OCI-LY7 (cell line): ENCODE measurements around the gene LRRC4. TPM values are rescaled to one million over a fixed set of nuclear protein-coding genes. Genes with fewer than 3 reads are reported as not detected.

Experiments used
- BruUV-seq: library from RNA; stranded (reverse); fragments of 400-500 nt; replicated peaks from 2 replicates; lab custom pipeline; 2021; lab: Mats Ljungman, UMichigan
- CTCF ChIA-PET: fragments of 300-600 bp; sonication (Branson Sonifier 250); formaldehyde crosslinking; loops from one replicate; lab custom pipeline; 2022; ENCODE audit warnings: antibody characterized with exemption; ENCODE audit not compliant: unreplicated experiment; lab: Charles Lee
- POLR2A ChIA-PET: fragments of 300-600 bp; sonication (Branson Sonifier 250); formaldehyde crosslinking; loops from one replicate; lab custom pipeline; 2022; ENCODE audit warnings: antibody characterized with exemption; lab: Charles Lee
- DNase-seq: peaks from one replicate; pipeline ENCODE4 v3.0.0-alpha.2; 2015; ENCODE audit warnings: low spot score
- H2AFZ ChIP-seq: fragments of 200-600 bp; sonication (generic), shearing (Covaris generic); 2 replicates; pipeline ENCODE4 v1.6.1; 2014; ENCODE audit warnings: mild to moderate bottlenecking, antibody characterized with exemption, low read length, moderate library complexity
- H3K27ac ChIP-seq: fragments of 200-600 bp; sonication (generic); 2 replicates; pipeline ENCODE4 v1.5.1; 2014; ENCODE audit warnings: mixed run types, low read depth, mild to moderate bottlenecking, moderate library complexity, low read length, inconsistent platforms; ENCODE audit not compliant: poor library complexity, severe bottlenecking
- H3K36me3 ChIP-seq: fragments of 200-600 bp; sonication (generic); 2 replicates; pipeline ENCODE4 v1.6.1; 2014; ENCODE audit warnings: mild to moderate bottlenecking, antibody characterized with exemption, low read length, moderate library complexity, mixed read lengths; ENCODE audit not compliant: insufficient read depth
- H3K4me1 ChIP-seq: fragments of 200-600 bp; sonication (generic); 2 replicates; pipeline ENCODE4 v1.5.1; 2014; ENCODE audit warnings: mild to moderate bottlenecking, low read length; ENCODE audit not compliant: insufficient read depth, poor library complexity, severe bottlenecking
- H3K4me2 ChIP-seq: fragments of 200-600 bp; sonication (generic); 2 replicates; pipeline ENCODE4 v1.6.1; 2014; ENCODE audit warnings: mild to moderate bottlenecking, low read length
- H3K4me3 ChIP-seq: fragments of 200-600 bp; sonication (generic); 2 replicates; pipeline ENCODE4 v1.5.1; 2014; ENCODE audit warnings: mild to moderate bottlenecking, low read depth, low read length; ENCODE audit not compliant: poor library complexity, severe bottlenecking
- H3K79me2 ChIP-seq: fragments of 200-600 bp; sonication (generic); 2 replicates; pipeline ENCODE4 v1.6.1; 2016; ENCODE audit warnings: low read depth, mild to moderate bottlenecking, low read length, moderate library complexity, mixed read lengths; ENCODE audit not compliant: insufficient read depth
- H3K9me2 ChIP-seq: fragments of 200-600 bp; sonication (generic); 2 replicates; pipeline ENCODE4 v1.6.1; 2016; ENCODE audit warnings: mild to moderate bottlenecking, low read length, mixed read lengths; ENCODE audit not compliant: insufficient read depth
- H3K9me3 ChIP-seq: fragments of 200-600 bp; sonication (generic); 2 replicates; pipeline ENCODE4 v1.6.1; 2014; ENCODE audit warnings: mild to moderate bottlenecking, mixed run types, low read length, mixed read lengths
- H4K20me1 ChIP-seq: fragments of 200-600 bp; sonication (generic); 2 replicates; pipeline ENCODE4 v1.6.1; 2014; ENCODE audit warnings: mild to moderate bottlenecking, antibody characterized with exemption, low read length, moderate library complexity, mixed read lengths; ENCODE audit not compliant: insufficient read depth
- EZH2phosphoT487 ChIP-seq: fragments of 200-600 bp; sonication (generic); IDR thresholded peaks from 2 replicates; pipeline ENCODE4 v1.6.1; 2018; ENCODE audit warnings: low read depth, borderline replicate concordance, mild to moderate bottlenecking, mixed run types, antibody characterized with exemption, low read length, moderate library complexity, mixed read lengths
- intact Hi-C: fragments of 100-400 bp; cut with micrococcal nuclease; formaldehyde crosslinking; loops from one replicate; pipeline ENCODE4 v1.10.0; 2022; ENCODE audit not compliant: unreplicated experiment
- total RNA-seq, 2 experiments: library from RNA; depleted of rRNA in 1 of 2; stranded (reverse); fragments of >200 nt in 1 of 2; shearing (Covaris generic) in 1 of 2; gene quantifications; 2 replicates each; pipeline ENCODE4 v1.2.3, GENCODE V29; 2014 to 2022
- TF ChIP-seq, protein P1 (sequence below): fragments of 200-600 bp; sonication (generic); conservative IDR thresholded peaks from 2 replicates; pipeline ENCODE4 v1.5.1; 2014; ENCODE audit warnings: mild to moderate bottlenecking, antibody characterized with exemption, low read length, moderate library complexity, mixed read lengths

LRRC4 gene
- total RNA-seq, 2 experiments from 2014 or later, result not detected

DNA sequence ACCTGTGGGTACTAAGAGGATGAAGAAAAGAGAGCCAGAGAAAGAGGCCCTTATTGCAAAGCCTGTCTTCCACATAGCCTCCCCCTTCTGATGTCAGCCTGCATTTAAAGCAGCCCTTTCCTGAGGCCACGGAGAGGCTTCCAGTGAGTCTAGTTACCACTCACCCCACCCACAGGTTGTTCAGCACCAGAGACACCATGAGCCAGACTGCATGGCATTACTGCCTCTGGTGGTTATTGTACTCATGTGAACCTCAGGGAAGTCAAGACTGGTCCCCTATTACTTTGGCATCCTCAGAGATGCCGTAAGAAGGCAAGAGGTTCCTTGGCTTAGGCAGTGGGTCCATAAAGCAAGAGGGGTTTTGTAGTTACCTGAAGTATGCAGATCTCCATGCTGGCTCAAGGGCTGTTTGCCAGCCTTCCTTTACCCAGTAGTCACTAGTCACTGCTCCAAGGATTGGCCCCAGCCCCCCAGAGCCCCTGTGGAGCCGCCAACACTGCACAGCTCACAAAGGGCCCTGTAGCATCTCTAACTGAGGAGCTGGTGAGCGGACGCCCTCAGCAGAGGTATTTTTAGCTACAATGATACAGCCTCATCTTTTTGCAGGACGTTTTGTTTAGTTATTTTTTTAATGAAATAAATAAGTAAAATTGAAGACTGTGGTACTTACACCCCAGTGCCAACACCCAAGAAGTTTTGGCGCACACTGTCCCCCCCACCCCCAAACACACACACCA lies 20.7 kb downstream of the LRRC4 start:
- Histone ChIP-seq H3K4me2 (no peak overlapping the region), H4K20me1 (no peaks in the 10 kb centered on the region), H3K4me3 (no peak overlapping the region), H2AFZ (no peak overlapping the region), H3K4me1 (peaks cover 3% of the 10 kb centered on the region), H3K9me3 (no peaks in the 10 kb centered on the region), H3K9me2 (no peaks in the 10 kb centered on the region), H3K27ac (no peak overlapping the region), H3K79me2 (no peaks in the 10 kb centered on the region), H3K36me3 (peaks cover 7% of the 10 kb centered on the region; the same call in 1 of the 2 replicates)
- TF ChIP-seq, protein P1, sequence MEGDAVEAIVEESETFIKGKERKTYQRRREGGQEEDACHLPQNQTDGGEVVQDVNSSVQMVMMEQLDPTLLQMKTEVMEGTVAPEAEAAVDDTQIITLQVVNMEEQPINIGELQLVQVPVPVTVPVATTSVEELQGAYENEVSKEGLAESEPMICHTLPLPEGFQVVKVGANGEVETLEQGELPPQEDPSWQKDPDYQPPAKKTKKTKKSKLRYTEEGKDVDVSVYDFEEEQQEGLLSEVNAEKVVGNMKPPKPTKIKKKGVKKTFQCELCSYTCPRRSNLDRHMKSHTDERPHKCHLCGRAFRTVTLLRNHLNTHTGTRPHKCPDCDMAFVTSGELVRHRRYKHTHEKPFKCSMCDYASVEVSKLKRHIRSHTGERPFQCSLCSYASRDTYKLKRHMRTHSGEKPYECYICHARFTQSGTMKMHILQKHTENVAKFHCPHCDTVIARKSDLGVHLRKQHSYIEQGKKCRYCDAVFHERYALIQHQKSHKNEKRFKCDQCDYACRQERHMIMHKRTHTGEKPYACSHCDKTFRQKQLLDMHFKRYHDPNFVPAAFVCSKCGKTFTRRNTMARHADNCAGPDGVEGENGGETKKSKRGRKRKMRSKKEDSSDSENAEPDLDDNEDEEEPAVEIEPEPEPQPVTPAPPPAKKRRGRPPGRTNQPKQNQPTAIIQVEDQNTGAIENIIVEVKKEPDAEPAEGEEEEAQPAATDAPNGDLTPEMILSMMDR, result peak; percentile 45
- no peak for TF ChIP-seq EZH2phosphoT487
- no TSS peak for BruUV-seq
- POLR2A ChIA-PET, result interaction anchor here (0.6 to 1.0 kb wide), 3 partner anchors 17 to 38 kb away, joined by 3 to 4 read pairs (median 3); no protein-coding TSS in a partner anchor
- CTCF ChIA-PET, result no interaction called here
- DNase-seq, result peak; percentile 13
- intact Hi-C loops, result no loop called here

DNA sequence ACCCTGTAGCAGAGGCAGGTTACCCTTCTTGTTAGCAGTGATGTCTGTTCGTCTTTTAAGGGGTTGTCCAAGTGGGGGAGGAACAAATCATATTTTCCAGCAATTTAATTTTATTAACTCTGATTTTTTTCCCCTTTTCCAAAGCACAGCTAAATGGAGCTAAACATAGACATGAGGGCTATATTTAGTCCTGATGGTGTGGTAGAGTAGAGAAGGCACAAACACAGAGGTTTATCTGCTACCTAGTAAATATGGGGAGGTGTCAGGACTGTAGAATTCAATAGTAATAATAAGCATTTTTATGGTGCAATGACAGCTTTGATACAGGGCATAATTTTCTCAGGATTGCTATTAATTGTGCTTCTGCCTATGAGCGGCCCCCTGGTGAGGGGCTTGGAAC lies 22.5 kb downstream of the LRRC4 start:
- Histone ChIP-seq H3K27ac (no peak overlapping the region), H3K4me1 (peaks cover 21% of the 10 kb centered on the region), H3K9me3 (no peaks in the 10 kb centered on the region), H2AFZ (no peak overlapping the region), H4K20me1 (peaks cover 11% of the 10 kb centered on the region; the same call in 1 of the 2 replicates), H3K9me2 (no peaks in the 10 kb centered on the region), H3K79me2 (no peaks in the 10 kb centered on the region), H3K4me3 (no peak overlapping the region), H3K4me2 (no peak overlapping the region), H3K36me3 (peaks cover 7% of the 10 kb centered on the region; the same call in 1 of the 2 replicates)
- intact Hi-C loops, result loop anchor here (10.0 kb wide), 1 partner anchor 304 kb away; no protein-coding TSS in a partner anchor
- DNase-seq, result no peak
- POLR2A ChIA-PET, result interaction anchor here (0.6 to 0.7 kb wide), 4 partner anchors 21 to 355 kb away, joined by 3 to 4 read pairs (median 3); no protein-coding TSS in a partner anchor
- no peak for TF ChIP-seq EZH2phosphoT487
- TF ChIP-seq, protein P1, result no peak
- CTCF ChIA-PET, result no interaction called here
- TSS peak; percentile 31 for BruUV-seq
